Gastrocnemius medialis (tissue), 4 donors: Measurements from ENCODE around the gene POLG. TPM values are rescaled to one million over a fixed set of nuclear protein-coding genes. Genes with fewer than 3 reads are reported as not detected.

Source experiments
- ATAC-seq, 2 donors: fragments of 150-250 bp; one replicate each; pipeline ENCODE4 v1.9.1; 2016
- DNase-seq, 2 donors: peaks; one replicate each; pipeline ENCODE4 v3.0.0-alpha.2; 2019
- H3K27ac ChIP-seq, 4 donors: fragments of 200-600 bp; sonication (generic); 1 replicate in 1 of 4; 2 replicates in 3 of 4; pipeline ENCODE4 v1.5.1; 2016 to 2018; ENCODE audit warnings: mild to moderate bottlenecking in 2 of 4, moderate library complexity in 1 of 4
- H3K27me3 ChIP-seq, 3 donors: fragments of 200-600 bp; sonication (generic) in 2 of 3; 1 replicate in 1 of 3; 2 replicates in 2 of 3; pipeline versions ENCODE4 v1.5.1 to v1.6.0; 2016 to 2019; ENCODE audit warnings: mild to moderate bottlenecking in 1 of 3, moderate library complexity in 1 of 3
- H3K36me3 ChIP-seq, 2 donors: fragments of 200-600 bp; sonication (generic) in 1 of 2; one replicate each; pipeline ENCODE4 v1.5.1; 2017 to 2018
- H3K4me1 ChIP-seq, 2 donors: fragments of 200-600 bp; sonication (generic) in 1 of 2; one replicate each; pipeline ENCODE4 v1.5.1; 2016 to 2017; ENCODE audit warnings: mild to moderate bottlenecking in 2 of 2
- H3K4me3 ChIP-seq, 4 donors: fragments of 200-600 bp; sonication (generic) in 3 of 4; 1 replicate in 1 of 4; 2 replicates in 3 of 4; pipeline ENCODE4 v1.5.1; 2016 to 2019; ENCODE audit warnings: mild to moderate bottlenecking in 2 of 4
- H3K9me3 ChIP-seq, 3 donors: fragments of 200-600 bp; sonication (generic) in 2 of 3; 1 replicate in 1 of 3; 2 replicates in 2 of 3; pipeline ENCODE4 v1.5.1; 2016 to 2019
- CTCF ChIP-seq, 5 experiments: fragments of 450-650 bp in 3 of 5; fragments of 200-600 bp in 2 of 5; sonication (generic) in 2 of 5; IDR thresholded peaks in 4 of 5; conservative IDR thresholded peaks in 1 of 5; 1 replicate in 4 of 5; 2 replicates in 1 of 5; pipeline ENCODE4 v1.5.1; 2016 to 2019; ENCODE audit warnings: antibody characterized with exemption in 5 of 5, mild to moderate bottlenecking in 3 of 5, moderate library complexity in 3 of 5
- POLR2A ChIP-seq, 2 donors: fragments of 450-650 bp; IDR thresholded peaks; one replicate each; pipeline ENCODE4 v1.6.1; 2017; ENCODE audit warnings: antibody characterized with exemption in 2 of 2, mild to moderate bottlenecking in 2 of 2, moderate library complexity in 2 of 2
- in situ Hi-C, 4 donors: fragments of 200-750 bp; cut with MboI; loops; one replicate each; pipeline versions ENCODE4 v1.15.0 to v1.8.0; 2017; ENCODE audit warnings: low sequenced_read_pairs in 4 of 4
- intact Hi-C: fragments of 100-400 bp; cut with DNase I; formaldehyde crosslinking; loops from one replicate; pipeline ENCODE4 v1.15.1; 2023; ENCODE audit warnings: low total_unique reads
- total RNA-seq, 4 donors: library from RNA; depleted of rRNA; stranded (reverse); fragments of >200 nt; gene quantifications; one replicate each; pipeline versions ENCODE4 v1.1.0 to v1.2.3, GENCODE V29; 2016

Gene POLG
- total RNA-seq, 4 donors from 2014 or later = 50.9 to 81.9 (median 61.4) TPM

GRCh38 chr15:89366656-89367393 is 32.2 kb upstream of the POLG start:
- peaks cover 95 to 98% (median 97%) of the 10 kb centered on the region in 3 donors for H3K27me3 ChIP-seq

GRCh38 chr15:89365462-89366065 is 30.9 kb upstream of the POLG start:
- no peak for ATAC-seq
- no peak overlapping the region for H3K4me3 ChIP-seq
- in situ Hi-C loops (no loop called here), intact Hi-C loops (no loop called here)
- no peaks in the 10 kb centered on the region for H3K9me3 ChIP-seq
- DNase-seq = no peak
- H3K4me1 ChIP-seq = peaks cover 0 to 4% of the 10 kb centered on the region in 2 donors
- no peak overlapping the region for H3K27ac ChIP-seq
- H3K27me3 ChIP-seq = peaks cover 97 to 100% (median 99%) of the 10 kb centered on the region in 3 donors
- no peaks in the 10 kb centered on the region for H3K36me3 ChIP-seq
- TF ChIP-seq CTCF (IDR thresholded peaks at IDR 0.05 in 4 of 5, conservative IDR thresholded peaks at IDR 0.05 in 1 of 5) (no peak), POLR2A (IDR thresholded peaks at IDR 0.05) (no peak)

More at GRCh38 chr15:89366656-89367393, 32.2 kb upstream of the POLG start:
- TF ChIP-seq CTCF (IDR thresholded peaks at IDR 0.05 in 4 of 5, conservative IDR thresholded peaks at IDR 0.05 in 1 of 5) (no peak), POLR2A (IDR thresholded peaks at IDR 0.05) (no peak)
- DNase-seq (no peak), ATAC-seq (no peak)
- Histone ChIP-seq H3K9me3 (no peaks in the 10 kb centered on the region), H3K36me3 (no peaks in the 10 kb centered on the region), H3K4me3 (peak overlapping the region in 1 of 4 donors; percentile 21), H3K4me1 (peaks cover 6 to 14% of the 10 kb centered on the region in 2 donors), H3K27ac (no peak overlapping the region)
- intact Hi-C loops (no loop called here), in situ Hi-C loops (no loop called here)

DNA sequence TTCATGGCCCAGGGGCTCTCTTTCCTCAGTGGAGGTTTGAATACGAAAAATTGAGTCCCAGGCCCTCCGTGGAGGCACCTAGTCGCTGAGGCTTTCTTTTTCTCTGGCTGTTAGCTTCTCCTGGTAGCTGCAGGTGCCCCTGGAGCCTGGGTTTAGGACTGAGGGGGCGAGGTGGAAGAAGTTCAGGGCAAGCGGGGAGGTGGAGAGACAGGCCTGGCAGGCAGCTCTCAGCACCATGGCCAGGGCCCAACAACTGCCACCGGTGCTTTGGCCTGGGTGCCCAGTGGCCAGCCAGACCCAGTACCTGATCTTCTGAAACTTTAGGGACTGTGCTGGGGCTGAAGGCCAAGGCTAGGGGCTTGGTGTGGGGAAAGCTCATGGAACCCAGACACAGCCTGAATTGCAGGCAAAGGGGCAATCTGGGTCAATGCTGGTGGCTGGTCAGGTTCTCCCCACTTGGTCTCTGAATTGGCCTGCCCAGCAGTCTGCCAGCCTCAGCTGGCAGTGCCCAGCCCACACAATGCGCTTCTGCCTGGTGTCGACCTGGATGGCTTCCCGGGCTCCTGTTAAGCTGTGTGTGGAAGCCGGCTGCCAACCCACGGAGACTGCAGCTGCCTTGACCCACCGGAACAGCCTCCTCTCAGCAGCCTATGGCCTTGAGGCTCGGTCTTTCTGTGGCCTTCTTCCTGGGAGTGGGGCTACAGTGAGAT is 30.3 kb upstream of the POLG start:
- in situ Hi-C loops (loop anchor here in 1 of 4 donors (5.0 kb wide), 1 partner anchor 67 kb away; no protein-coding TSS in a partner anchor), intact Hi-C loops (no loop called here)
- no peaks in the 10 kb centered on the region for H3K36me3 ChIP-seq
- no peak overlapping the region for H3K4me3 ChIP-seq
- no peak overlapping the region for H3K27ac ChIP-seq
- H3K27me3 ChIP-seq = peaks cover 97 to 100% (median 99%) of the 10 kb centered on the region in 3 donors
- TF ChIP-seq CTCF (IDR thresholded peaks at IDR 0.05 in 4 of 5, conservative IDR thresholded peaks at IDR 0.05 in 1 of 5) = no peak
- no peak for TF ChIP-seq POLR2A (IDR thresholded peaks at IDR 0.05)
- no peaks in the 10 kb centered on the region for H3K9me3 ChIP-seq
- peaks cover 0 to 4% of the 10 kb centered on the region in 2 donors for H3K4me1 ChIP-seq
- DNase-seq = no peak
- ATAC-seq = no peak

DNA sequence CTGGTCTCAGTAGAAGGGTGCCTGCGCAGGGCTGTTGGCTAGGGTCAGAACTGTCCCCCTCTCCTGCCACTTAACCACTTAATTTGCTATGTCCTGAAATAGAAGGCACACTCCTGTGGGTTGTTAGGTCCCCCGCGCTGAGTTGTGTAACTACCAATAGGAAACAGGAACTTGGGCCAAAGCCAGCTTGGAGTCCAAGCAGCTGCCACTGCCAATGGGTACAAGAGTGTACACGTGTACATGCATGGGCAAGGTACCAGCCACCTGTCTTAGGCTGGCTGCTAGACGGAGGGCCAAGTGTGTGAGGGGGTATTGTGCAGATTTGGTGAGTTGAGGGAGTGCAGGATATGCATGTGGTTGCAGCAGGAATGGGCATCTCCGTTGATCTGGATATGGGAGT is 29.7 kb upstream of the POLG start:
- H3K4me1 ChIP-seq = peaks cover 0 to 6% of the 10 kb centered on the region in 2 donors
- ATAC-seq (no peak), DNase-seq (no peak)
- TF ChIP-seq CTCF (IDR thresholded peaks at IDR 0.05 in 4 of 5, conservative IDR thresholded peaks at IDR 0.05 in 1 of 5) (no peak), POLR2A (IDR thresholded peaks at IDR 0.05) (no peak)
- peaks cover 97 to 100% (median 99%) of the 10 kb centered on the region in 3 donors for H3K27me3 ChIP-seq
- no peak overlapping the region for H3K4me3 ChIP-seq
- no peaks in the 10 kb centered on the region for H3K36me3 ChIP-seq
- in situ Hi-C loops (loop anchor here in 1 of 4 donors (5.0 kb wide), 1 partner anchor 68 kb away; no protein-coding TSS in a partner anchor), intact Hi-C loops (no loop called here)
- H3K27ac ChIP-seq = no peak overlapping the region
- no peaks in the 10 kb centered on the region for H3K9me3 ChIP-seq
